Fibroblast of skin of right quadriceps (primary cell): ENCODE data around the gene F9.
A peak's percentile ranks its signal among the peaks of the same experiment; 100 is the strongest.
"Not testable (repeated sequence)": the region's sequence is repeated elsewhere in the genome, so short reads cannot be mapped to it uniquely, and the experiment has no call there.

Source experiments
- DNase-seq: peaks from one replicate; pipeline ENCODE4 v3.0.0-alpha.2; 2013

The F9 gene

DNA sequence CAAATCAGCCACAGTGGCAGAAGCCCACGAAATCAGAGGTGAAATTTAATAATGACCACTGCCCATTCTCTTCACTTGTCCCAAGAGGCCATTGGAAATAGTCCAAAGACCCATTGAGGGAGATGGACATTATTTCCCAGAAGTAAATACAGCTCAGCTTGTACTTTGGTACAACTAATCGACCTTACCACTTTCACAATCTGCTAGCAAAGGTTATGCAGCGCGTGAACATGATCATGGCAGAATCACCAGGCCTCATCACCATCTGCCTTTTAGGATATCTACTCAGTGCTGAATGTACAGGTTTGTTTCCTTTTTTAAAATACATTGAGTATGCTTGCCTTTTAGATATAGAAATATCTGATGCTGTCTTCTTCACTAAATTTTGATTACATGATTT, at the start of gene F9:
TSS of gene F9 (plus strand) at position 190 of the 400 bp plus-strand sequence. CDS start at position 216, 26 bp downstream.
- DNase-seq = no peak

DNA sequence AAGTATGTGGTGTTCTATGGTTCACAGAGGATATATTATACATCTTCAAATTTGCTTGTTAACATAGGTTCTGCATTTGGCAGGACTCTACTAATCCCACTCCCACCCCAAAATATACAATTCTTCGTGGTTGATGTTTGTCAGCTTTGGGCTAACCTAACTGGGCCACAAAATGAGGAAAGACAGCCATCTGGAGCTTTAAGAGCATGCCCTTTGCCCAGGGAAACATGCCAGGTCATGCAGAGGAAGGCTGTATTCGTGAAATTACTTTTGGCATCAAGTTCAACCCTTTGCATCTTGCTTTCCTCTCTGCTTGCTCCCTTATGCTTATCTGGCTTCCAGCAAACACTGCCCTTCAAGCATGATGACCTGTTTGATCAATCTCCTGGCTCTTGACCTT, 46.8 kb upstream of the F9 start:
- DNase-seq = no peak

DNA sequence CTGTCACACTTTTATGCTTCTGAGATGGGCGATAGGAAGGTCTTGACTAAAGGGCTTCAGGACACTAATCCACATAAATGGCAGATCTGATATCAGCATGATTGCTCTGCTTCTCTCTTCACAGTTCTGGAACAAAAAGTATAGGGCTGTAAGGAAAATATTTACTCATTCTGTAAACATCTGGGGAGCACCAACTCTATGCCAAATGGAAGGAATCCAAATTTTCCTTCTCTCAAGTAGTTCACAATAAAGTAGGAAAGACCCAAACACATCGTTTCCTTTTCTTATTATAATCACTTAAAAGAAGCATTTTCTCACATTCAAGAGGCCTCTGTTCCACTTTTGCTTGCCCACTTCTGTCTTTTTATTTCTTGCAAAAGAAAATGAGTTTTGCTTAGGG, 45.9 kb upstream of the F9 start:
- DNase-seq = no peak

DNA sequence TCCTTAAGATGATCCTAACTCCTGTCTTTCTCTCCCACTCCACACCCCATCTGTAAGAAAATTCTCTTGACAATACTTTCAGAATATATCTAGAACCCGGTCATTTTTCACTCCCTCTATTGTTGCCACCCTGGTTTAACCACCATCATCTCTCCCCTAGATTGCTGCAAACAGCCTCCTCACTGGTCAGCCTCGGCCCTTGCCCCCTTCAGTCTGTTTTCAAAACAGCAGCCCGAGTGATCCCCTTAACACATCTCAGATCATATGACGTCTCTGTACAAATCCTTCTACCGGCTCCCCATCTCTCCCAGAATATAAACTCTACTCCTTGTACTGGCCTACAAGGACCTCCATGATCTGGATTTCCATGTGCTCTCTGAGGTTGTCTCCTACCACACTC, 35.2 kb upstream of the F9 start:
- no peak for DNase-seq

DNA sequence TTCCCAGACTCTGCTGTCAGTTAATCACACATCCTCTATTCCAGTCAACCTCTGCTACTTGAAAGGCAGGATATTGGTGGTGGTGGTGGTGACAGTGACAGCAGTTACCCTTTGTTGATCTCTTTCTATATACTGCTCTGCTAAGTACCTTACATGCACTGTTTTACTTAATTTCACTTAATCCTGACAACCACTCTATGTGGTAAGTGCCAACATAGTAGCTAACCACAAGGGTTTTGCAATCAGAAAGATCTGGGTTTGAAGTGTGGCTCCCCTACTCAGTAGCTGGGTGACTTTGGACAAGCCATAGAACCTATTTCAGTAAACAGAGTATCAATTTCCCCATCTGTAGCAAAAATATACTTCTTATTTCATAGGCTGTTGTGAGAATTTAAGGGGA, 24.2 kb upstream of the F9 start:
- no peak for DNase-seq

DNA sequence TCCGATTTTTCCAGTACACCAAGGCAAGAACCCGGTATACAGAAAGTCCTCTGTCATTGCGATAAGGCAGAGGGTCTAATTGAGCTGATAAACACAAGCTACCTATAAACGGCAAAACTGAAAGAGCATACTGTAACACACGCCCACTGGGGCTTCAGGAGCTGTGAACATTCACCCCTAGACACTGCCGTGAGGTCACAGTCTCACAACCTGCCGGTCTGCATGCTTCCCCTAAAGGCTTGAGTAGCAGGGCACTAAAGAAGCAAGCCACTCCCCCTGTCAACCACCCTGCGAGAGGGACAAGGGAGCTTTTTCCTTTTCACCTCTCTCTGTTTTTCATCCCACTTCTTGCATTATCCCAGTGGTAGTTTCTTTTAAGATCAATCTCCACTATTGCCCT, 22.4 kb upstream of the F9 start:
- DNase-seq = no peak

GRCh38 chrX:139518475-139518874, 12.1 kb upstream of the F9 start:
- no peak for DNase-seq

DNA sequence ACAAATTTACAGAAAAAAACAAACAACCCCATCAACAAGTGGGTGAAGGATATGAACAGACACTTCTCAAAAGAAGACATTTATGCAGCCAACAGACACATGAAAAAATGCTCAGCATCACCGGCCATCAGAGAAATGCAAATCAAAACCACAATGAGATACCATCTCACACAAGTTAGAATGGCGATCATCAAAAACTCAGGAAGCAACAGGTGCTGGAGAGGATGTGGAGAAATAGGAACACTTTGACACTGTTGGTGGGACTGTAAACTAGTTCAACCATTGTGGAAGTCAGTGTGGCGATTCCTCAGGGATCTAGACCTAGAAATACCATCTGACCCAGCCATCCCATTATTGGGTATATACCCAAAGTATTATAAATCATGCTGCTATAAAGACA, 1.7 kb upstream of the F9 start:
- DNase-seq = not testable (repeated sequence)

DNA sequence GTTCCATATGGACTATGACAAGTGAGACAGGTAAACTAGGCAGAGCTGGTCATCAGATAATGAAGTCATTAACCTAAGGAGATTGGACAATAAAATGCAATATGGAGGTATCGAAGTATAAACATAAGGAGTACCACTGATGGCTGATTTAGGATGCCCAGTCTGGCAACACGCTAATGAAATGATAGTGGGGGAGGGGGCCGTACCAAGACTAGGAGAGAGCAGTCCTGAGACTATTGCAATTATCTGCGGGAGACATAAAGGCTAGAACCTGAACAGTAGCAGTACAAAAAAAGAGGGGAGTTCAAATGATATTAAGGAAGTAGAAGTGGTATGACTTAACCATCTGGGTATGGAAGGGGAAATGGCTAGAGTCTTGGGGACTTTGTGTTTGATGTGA, 2.3 kb downstream of the F9 start:
- DNase-seq = no peak

DNA sequence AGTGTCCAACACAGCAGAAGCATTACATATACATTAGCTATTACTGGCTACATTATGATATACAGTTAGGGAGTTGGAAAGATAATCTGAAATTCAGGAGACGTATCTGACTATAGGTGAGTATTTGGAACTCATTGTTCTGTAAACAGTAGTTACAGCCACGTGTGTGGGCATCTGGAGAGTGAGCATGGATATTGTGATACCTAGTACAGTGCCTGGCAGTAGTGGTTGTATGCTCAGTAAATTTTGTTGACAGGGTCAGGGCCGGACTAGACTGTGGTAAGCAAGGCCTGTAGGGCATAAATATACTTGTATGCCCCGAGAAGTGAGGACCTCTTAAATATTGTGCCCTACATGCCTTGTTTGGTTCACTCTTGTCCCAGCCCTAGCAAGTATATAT, 2.9 kb downstream of the F9 start:
- no peak for DNase-seq

- no peak for DNase-seq
Measured at GRCh38 chrX:139538907-139539790, 8.6 kb downstream of the F9 start.

DNA sequence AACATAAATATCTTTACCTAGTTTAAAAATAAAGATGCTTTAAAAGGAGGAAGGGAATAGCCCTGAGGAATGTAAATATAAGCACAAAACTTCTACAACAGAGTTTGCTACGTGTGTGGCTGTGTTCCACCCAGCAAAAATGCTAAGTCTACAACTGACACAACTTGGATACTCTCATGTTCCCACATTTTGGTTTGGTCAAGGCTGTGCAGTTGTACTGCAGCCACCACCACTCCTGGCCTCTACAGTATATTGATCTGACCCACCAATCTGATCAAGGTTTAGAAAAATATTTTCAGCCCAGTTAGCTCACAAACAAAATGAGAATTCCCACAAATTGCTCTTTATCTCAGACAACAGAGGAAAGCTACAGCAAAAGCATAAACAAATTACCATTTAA, 12.1 kb downstream of the F9 start:
- no peak for DNase-seq

GRCh38 chrX:139543920-139544319, 13.4 kb downstream of the F9 start:
- DNase-seq = no peak

- DNase-seq = no peak
Measured at GRCh38 chrX:139544591-139544990, 14.1 kb downstream of the F9 start.

DNA sequence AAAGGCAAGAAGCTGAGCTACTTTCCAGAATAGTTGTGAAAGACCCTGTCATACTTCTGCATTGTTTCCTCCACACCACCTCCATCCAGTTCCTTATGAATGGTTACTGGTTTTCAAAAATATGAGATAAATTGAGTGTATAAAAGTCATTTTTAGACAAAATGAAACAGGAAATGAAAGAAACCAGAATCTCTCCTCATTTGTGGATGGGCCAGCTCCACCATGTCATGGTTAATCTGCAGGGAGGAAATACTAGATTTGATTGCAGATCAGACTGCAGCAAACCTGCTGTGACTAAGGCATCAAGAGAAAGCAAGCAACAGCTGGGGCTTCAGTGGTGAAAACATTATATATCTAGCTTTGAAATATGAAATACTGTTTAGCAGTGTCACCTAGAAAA, 23.8 kb downstream of the F9 start:
- no peak for DNase-seq

GRCh38 chrX:139554991-139555675, 24.6 kb downstream of the F9 start:
- DNase-seq = no peak

DNA sequence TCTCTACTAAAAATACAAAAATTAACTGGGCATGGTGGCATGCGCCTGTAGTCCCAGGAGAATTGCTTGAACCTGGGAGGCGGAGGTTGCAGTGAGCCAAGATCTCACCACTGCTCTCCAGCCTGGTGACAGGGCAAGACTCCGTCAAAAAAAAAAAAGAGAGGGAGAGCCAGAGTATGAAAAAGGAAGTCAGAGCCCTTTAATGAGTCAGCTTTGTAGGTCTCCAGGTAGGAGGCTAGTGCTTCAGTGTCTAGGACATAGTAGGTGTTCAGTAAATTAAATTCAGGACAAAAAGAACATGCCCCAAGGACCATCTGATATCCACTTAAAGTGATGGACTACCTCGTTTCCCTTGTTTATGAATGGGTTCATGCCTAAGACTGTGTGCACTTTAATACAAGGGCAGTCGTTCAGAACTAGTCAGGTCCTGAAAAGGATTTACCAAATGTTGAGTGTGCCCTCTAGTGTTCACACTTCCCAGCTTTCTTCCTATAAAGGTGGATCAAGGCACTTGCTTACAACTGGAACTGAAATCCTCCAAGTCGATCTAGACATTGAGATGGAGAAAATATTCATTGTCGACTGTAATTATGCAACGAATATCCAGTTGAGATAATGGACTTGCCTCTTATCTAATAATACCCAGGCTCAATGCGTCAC, 29.0 kb downstream of the F9 start:
- DNase-seq = peak; percentile 13

- DNase-seq = peak; percentile 0
Measured at GRCh38 chrX:139560221-139560620, 29.7 kb downstream of the F9 start.

GRCh38 chrX:139563251-139563650, 32.7 kb downstream of the F9 start:
- no peak for DNase-seq

DNA sequence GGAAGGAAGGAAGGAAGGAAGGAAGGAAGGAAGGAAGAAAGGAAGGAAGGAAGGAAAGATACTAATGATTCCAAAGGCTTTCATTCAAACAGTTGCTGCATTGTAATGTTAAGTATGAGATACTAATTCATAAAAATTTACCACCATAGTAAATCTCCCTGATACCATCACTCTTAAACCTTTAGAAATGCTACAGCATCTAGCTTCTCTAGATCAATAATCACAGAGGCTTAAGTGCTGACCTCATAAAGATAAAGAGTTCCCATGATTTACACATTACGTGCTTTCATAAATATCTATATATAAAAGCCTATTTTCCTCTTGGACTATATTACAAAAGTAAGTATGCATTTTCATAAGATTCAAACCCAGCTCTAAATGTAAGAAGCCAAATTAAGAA, 36.4 kb downstream of the F9 start:
- DNase-seq = no peak

DNA sequence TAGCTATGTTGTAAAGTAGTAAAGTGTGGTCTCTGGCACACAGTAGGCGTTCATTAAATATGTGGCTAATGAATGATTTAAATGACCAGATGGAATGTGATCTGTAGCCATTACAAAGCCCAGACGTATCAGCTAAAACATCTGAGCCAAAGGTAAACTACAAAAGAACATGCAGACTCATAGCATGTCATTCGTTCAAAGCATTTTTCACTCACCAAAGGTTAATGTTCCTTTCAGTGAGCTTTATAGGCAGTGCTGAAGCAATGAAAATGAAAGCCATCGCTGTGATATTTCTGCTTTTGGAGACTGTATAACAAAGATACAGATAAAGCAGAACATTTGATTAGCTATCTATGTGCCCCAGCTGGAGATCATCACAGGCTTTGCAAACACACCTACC, 50.5 kb downstream of the F9 start:
- DNase-seq = no peak

GRCh38 chrX:139585613-139586012, 55.1 kb downstream of the F9 start:
- no peak for DNase-seq

- no peak for DNase-seq
Measured at GRCh38 chrX:139596068-139596467, 65.5 kb downstream of the F9 start.

DNA sequence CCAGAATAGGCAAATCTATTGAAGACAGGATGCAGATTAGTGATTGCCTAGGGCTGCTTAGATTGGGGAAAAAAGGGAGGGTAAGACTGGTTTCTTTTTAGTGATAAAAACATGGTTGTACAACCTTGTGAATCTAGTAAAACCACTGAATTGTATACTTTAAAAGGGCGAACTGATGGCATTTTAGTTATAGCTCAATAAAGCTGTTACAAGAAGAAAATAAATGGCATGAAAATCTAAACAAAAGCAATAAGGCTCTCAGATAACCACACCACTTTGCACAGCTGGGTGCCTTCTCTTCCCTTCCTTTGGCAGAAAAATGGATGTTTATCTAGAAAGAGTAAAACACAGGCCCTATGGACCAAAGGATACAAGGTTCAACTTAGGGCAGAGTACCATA, 69.6 kb downstream of the F9 start:
- DNase-seq = no peak
